ENCODE data around the gene PI4K2A.

DNA sequence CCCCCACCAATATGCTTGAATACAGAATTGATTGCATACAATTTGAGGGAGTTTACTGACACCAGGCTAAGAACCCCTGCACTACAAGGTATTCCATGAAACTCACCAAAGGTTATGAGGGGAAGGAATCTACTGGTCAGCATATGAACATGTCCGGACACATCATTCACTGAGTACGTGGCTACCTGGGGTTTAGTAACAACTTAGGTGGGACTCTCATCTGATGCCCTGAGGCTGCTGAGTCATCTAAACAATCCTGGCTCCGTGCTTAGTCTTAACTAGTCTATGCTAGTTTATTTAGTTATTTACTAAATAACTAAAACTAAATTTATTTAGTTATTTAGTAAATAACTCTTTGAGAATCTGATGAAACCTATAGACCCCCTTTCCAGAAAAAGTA lies 11.3 kb downstream of the PI4K2A start:
- TF ChIP-seq, protein P1, sequence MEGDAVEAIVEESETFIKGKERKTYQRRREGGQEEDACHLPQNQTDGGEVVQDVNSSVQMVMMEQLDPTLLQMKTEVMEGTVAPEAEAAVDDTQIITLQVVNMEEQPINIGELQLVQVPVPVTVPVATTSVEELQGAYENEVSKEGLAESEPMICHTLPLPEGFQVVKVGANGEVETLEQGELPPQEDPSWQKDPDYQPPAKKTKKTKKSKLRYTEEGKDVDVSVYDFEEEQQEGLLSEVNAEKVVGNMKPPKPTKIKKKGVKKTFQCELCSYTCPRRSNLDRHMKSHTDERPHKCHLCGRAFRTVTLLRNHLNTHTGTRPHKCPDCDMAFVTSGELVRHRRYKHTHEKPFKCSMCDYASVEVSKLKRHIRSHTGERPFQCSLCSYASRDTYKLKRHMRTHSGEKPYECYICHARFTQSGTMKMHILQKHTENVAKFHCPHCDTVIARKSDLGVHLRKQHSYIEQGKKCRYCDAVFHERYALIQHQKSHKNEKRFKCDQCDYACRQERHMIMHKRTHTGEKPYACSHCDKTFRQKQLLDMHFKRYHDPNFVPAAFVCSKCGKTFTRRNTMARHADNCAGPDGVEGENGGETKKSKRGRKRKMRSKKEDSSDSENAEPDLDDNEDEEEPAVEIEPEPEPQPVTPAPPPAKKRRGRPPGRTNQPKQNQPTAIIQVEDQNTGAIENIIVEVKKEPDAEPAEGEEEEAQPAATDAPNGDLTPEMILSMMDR (IDR thresholded peaks at IDR 0.05; ENCODE audit: low read length), result no peak
- TF ChIP-seq EZH2 (IDR thresholded peaks at IDR 0.05; ENCODE audit: borderline replicate concordance, low read length), result no peak
